ENCODE data around the gene PREX1.

DNA sequence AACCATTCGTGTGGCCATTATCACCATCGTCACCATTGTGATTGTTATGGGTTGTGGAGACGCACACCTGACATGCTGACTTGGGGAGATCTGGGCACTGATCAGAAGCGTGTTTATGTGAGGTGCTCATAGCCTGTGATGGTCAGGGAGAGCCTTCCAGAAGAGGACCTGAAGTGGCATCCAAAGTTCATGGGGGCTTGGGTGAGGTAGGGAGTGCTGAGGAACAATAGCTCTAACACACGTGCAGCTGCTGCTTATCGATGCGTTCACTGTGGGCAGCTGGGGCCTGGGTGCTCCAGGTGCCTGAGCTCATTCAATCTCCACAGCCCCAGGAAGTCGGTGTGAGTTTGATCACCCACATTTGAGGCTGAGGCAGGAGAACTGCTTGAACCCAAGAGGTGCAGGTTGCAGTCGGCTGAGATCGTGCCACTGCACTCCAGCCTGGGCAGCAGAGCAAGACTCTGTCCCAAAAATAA is 227.3 kb downstream of the PREX1 start:
- TF ChIP-seq, protein P1, sequence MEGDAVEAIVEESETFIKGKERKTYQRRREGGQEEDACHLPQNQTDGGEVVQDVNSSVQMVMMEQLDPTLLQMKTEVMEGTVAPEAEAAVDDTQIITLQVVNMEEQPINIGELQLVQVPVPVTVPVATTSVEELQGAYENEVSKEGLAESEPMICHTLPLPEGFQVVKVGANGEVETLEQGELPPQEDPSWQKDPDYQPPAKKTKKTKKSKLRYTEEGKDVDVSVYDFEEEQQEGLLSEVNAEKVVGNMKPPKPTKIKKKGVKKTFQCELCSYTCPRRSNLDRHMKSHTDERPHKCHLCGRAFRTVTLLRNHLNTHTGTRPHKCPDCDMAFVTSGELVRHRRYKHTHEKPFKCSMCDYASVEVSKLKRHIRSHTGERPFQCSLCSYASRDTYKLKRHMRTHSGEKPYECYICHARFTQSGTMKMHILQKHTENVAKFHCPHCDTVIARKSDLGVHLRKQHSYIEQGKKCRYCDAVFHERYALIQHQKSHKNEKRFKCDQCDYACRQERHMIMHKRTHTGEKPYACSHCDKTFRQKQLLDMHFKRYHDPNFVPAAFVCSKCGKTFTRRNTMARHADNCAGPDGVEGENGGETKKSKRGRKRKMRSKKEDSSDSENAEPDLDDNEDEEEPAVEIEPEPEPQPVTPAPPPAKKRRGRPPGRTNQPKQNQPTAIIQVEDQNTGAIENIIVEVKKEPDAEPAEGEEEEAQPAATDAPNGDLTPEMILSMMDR (IDR thresholded peaks at IDR 0.05) = no peak
- no peak for TF ChIP-seq POLR2A (IDR thresholded peaks at IDR 0.05)
